ENCODE data around the gene ARL3.

GRCh38 chr10:102702742-102703141 lies 11.5 kb downstream of the ARL3 start:
- TF ChIP-seq EP300 (IDR thresholded peaks at IDR 0.05; ENCODE audit: low read depth): no peak
- TF ChIP-seq CTCF (IDR thresholded peaks at IDR 0.05): no peak
- TF ChIP-seq POLR2A (IDR thresholded peaks at IDR 0.05): no peak
- TF ChIP-seq POLR2AphosphoS5 (IDR thresholded peaks at IDR 0.05): no peak
